ENCODE measurements around the gene SDHD. TPM values are rescaled to one million over a fixed set of nuclear protein-coding genes. Genes with fewer than 3 reads are reported as not detected.
"Not testable (repeated sequence)": the region's sequence is repeated elsewhere in the genome, so short reads cannot be mapped to it uniquely, and the experiment has no call there.

Gene SDHD
- total RNA-seq, 1 donor from 2014 or later: 68.5 TPM

- DNase-seq (ENCODE audit: low spot score in 2 of 2): peak; percentile 26 to 91
- peak within 1 kb of the TSS; percentile 78 to 82 for H3K4me3 ChIP-seq
- peak within 1 kb of the TSS; percentile 87 to 92 for H3K27ac ChIP-seq
- no peaks in the 10 kb centered on the region for H3K27me3 ChIP-seq
- TF ChIP-seq CTCF (IDR thresholded peaks at IDR 0.05): peak in 1 of 3 experiments; percentile 6
- intact Hi-C loops (cut with DNase I): loop anchor here (1.0 to 10.0 kb wide), 5 partner anchors 12 to 1241 kb away; partner anchors contain the start of genes ALG9, SDHD, TIMM8B and TTC12
- no peaks in the 10 kb centered on the region for H3K9me3 ChIP-seq
- H3K4me1 ChIP-seq: peaks cover 0 to 6% of the 10 kb centered on the region in 2 donors
- H3K36me3 ChIP-seq: peaks cover 19 to 33% of the 10 kb centered on the region in 2 donors
Measured at GRCh38 chr11:112073941-112074811, 12.5 kb upstream of the SDHD start, which contains the start of the genes NKAPD1 and PIH1D2. TSS of gene NKAPD1 (plus strand) at chr11:112074299. CDS start at chr11:112075575, 1,276 bp downstream. TSS of gene PIH1D2 (minus strand) at chr11:112074017. CDS start at chr11:112073174, 843 bp downstream.

GRCh38 chr11:112082729-112083128 is 3.9 kb upstream of the SDHD start:
- peaks cover 0 to 11% of the 10 kb centered on the region in 2 donors for H3K4me1 ChIP-seq
- H3K9me3 ChIP-seq: no peaks in the 10 kb centered on the region
- no peak overlapping the region for H3K27ac ChIP-seq
- no peaks in the 10 kb centered on the region for H3K27me3 ChIP-seq
- DNase-seq (ENCODE audit: low spot score in 2 of 2): no peak
- TF ChIP-seq CTCF (IDR thresholded peaks at IDR 0.05): no peak
- H3K36me3 ChIP-seq: peaks cover 56 to 68% of the 10 kb centered on the region in 2 donors
- H3K4me3 ChIP-seq: no peak overlapping the region
- intact Hi-C loops (cut with DNase I): loop anchor here (10.0 kb wide), 1 partner anchor 712 kb away; no protein-coding TSS in a partner anchor

- Histone ChIP-seq H3K27ac (peak overlapping the region; percentile 63 to 75), H3K27me3 (no peaks in the 10 kb centered on the region), H3K4me1 (peaks cover 5 to 23% of the 10 kb centered on the region in 2 donors), H3K4me3 (peak overlapping the region; percentile 86 to 94), H3K36me3 (peaks cover 58 to 67% of the 10 kb centered on the region in 2 donors), H3K9me3 (no peaks in the 10 kb centered on the region)
- DNase-seq (ENCODE audit: low spot score in 2 of 2): no peak
- intact Hi-C loops (cut with DNase I): loop anchor here (1.0 to 10.0 kb wide), 4 partner anchors 12 to 709 kb away; partner anchors contain the start of genes CFAP68, FDXACB1, NKAPD1 and PIH1D2
- TF ChIP-seq CTCF (IDR thresholded peaks at IDR 0.05): peak in 1 of 3 experiments; percentile 2
Measured at GRCh38 chr11:112085822-112086421, 751 bp upstream of the SDHD start.

GRCh38 chr11:112087212-112087611 is 539 bp downstream of the SDHD start:
- H3K4me1 ChIP-seq: peaks cover 5 to 23% of the 10 kb centered on the region in 2 donors
- DNase-seq (ENCODE audit: low spot score in 2 of 2): no peak
- H3K27me3 ChIP-seq: no peaks in the 10 kb centered on the region
- peaks cover 61 to 67% of the 10 kb centered on the region in 2 donors for H3K36me3 ChIP-seq
- intact Hi-C loops (cut with DNase I): loop anchor here (2.0 to 10.0 kb wide), 3 partner anchors 160 to 708 kb away; partner anchors contain the start of genes CFAP68 and FDXACB1
- TF ChIP-seq CTCF (IDR thresholded peaks at IDR 0.05): no peak
- H3K4me3 ChIP-seq: peak overlapping the region; percentile 86 to 94
- peak overlapping the region; percentile 63 to 75 for H3K27ac ChIP-seq
- no peaks in the 10 kb centered on the region for H3K9me3 ChIP-seq

- intact Hi-C loops (cut with DNase I): not testable (repeated sequence)
Measured at GRCh38 chr11:112095302-112095701, 8.6 kb downstream of the SDHD start.

More at GRCh38 chr11:112095302-112095701, 8.6 kb downstream of the SDHD start:
- DNase-seq (ENCODE audit: low spot score in 2 of 2); H3K9me3 ChIP-seq; H3K4me1 ChIP-seq; H3K4me3 ChIP-seq; H3K27me3 ChIP-seq; H3K27ac ChIP-seq: not testable (repeated sequence)
- H3K36me3 ChIP-seq: peaks cover 35 to 67% of the 10 kb centered on the region in 2 donors
